K562 (cell line): ENCODE measurements around the gene CDCP2. TPM values are rescaled to one million over a fixed set of nuclear protein-coding genes. Genes with fewer than 3 reads are reported as not detected.
A peak's percentile ranks its signal among the peaks of the same experiment; 100 is the strongest.

Experiments
- ATAC-seq: fragments of 200-7000 bp; cut with Tn5 transposase; 3 replicates; pipeline ENCODE4 v1.9.1; 2020; ENCODE audit warnings: moderate library complexity
- BruUV-seq: library from RNA; stranded (reverse); fragments of 400-500 nt; replicated peaks from 2 replicates; lab custom pipeline; 2021; lab: Mats Ljungman, UMichigan
- CTCF ChIA-PET: fragments of 300-600 bp; formaldehyde crosslinking; extraction: SDS; loops from one replicate; lab custom pipeline; 2021; ENCODE audit warnings: low intra/inter-chr PET ratio; lab: Yijun Ruan, JAX
- POLR2A ChIA-PET: fragments of 300-600, 350-650 bp; sonication (Branson Sonifier 250); formaldehyde crosslinking; extraction: SDS; loops from one replicate; lab custom pipeline; 2021; ENCODE audit warnings: antibody characterized with exemption, inconsistent platforms; lab: Yijun Ruan, JAX
- DNase-seq, 4 experiments: peaks; one replicate each; pipeline versions ENCODE4 v3.0.0 to v3.0.0-alpha.2; 2011 to 2018; ENCODE audit warnings: low spot score in 3 of 4, mixed read lengths in 3 of 4; ENCODE audit errors: extremely low read depth in 1 of 4
- FAIRE-seq: peaks from 2 replicates; lab custom pipeline; 2011; peaks lifted over from hg19 to GRCh38; lab: Jason Lieb, UNC
- H2AFZ ChIP-seq: 2 replicates; pipeline ENCODE4 v1.6.0; 2011; ENCODE audit warnings: low read depth, low read length, control low read depth, inconsistent platforms
- H3K27ac ChIP-seq: fragments of 200-600 bp; 3 replicates; pipeline ENCODE4 v1.8.0; 2011; ENCODE audit warnings: low read depth, mild to moderate bottlenecking, control low read depth, inconsistent platforms, low read length, moderate library complexity, mixed read lengths; ENCODE audit errors: extremely low read depth
- H3K27me3 ChIP-seq, 2 experiments: fragments of 300-600 bp in 1 of 2; 2 replicates in 1 of 2; 3 replicates in 1 of 2; pipeline versions ENCODE4 v1.6.0 to v1.8.0; 2011; ENCODE audit warnings: inconsistent platforms in 2 of 2, low read length in 2 of 2, mild to moderate bottlenecking in 1 of 2, mixed read lengths in 1 of 2, moderate library complexity in 1 of 2; ENCODE audit not compliant: control insufficient read depth in 2 of 2, insufficient read depth in 2 of 2
- H3K36me3 ChIP-seq: fragments of 300-600 bp; 3 replicates; pipeline ENCODE4 v1.8.0; 2011; ENCODE audit warnings: mild to moderate bottlenecking, low read length, inconsistent platforms; ENCODE audit not compliant: control insufficient read depth, insufficient read depth
- H3K4me1 ChIP-seq, 2 experiments: fragments of 200-600 bp in 1 of 2; replicated peaks in 1 of 2; 2 replicates in 1 of 2; 3 replicates in 1 of 2; pipeline versions ENCODE4 v1.5.1 to v1.8.0; 2011; ENCODE audit warnings: inconsistent platforms in 2 of 2, low read length in 2 of 2, mild to moderate bottlenecking in 1 of 2, mixed read lengths in 1 of 2, moderate library complexity in 1 of 2; ENCODE audit not compliant: control insufficient read depth in 2 of 2, insufficient read depth in 2 of 2
- H3K4me2 ChIP-seq: 2 replicates; pipeline ENCODE4 v1.6.1; 2011; ENCODE audit warnings: low read length, control low read depth, inconsistent platforms, mixed read lengths; ENCODE audit not compliant: insufficient read depth
- H3K4me3 ChIP-seq: fragments of 200-600 bp; sonication (generic), shearing (Covaris generic); 2 replicates; pipeline ENCODE4 v1.5.1; 2016; ENCODE audit warnings: control low read depth, inconsistent platforms
- H3K79me2 ChIP-seq: fragments of 200-600 bp; 3 replicates; pipeline ENCODE4 v1.8.0; 2011; ENCODE audit warnings: low read length, inconsistent platforms; ENCODE audit not compliant: control insufficient read depth, insufficient read depth
- H3K9ac ChIP-seq, 2 experiments: 2 replicates each; pipeline versions ENCODE4 v1.6.0 to v1.6.1; 2011; ENCODE audit warnings: low read depth in 2 of 2, low read length in 2 of 2, control low read depth in 1 of 2, inconsistent platforms in 1 of 2, mild to moderate bottlenecking in 1 of 2, mixed read lengths in 1 of 2; ENCODE audit not compliant: insufficient read depth in 1 of 2
- H3K9me1 ChIP-seq: one replicate; pipeline ENCODE4 v1.6.0; 2011; ENCODE audit warnings: inconsistent platforms, mild to moderate bottlenecking, low read length, moderate library complexity; ENCODE audit not compliant: control insufficient read depth, insufficient read depth
- H3K9me3 ChIP-seq: replicated peaks from 2 replicates; pipeline ENCODE4 v1.5.1; 2011; ENCODE audit warnings: low read depth, low read length, inconsistent platforms; ENCODE audit not compliant: control insufficient read depth, insufficient read depth
- H4K20me1 ChIP-seq: replicated peaks from 2 replicates; pipeline ENCODE4 v1.6.1; 2011; ENCODE audit warnings: low read length, inconsistent platforms, mixed read lengths; ENCODE audit not compliant: control insufficient read depth, insufficient read depth
- EP400 ChIP-seq: fragments of 450-650 bp; IDR thresholded peaks from 2 replicates; pipeline ENCODE4 v1.6.1; 2017; ENCODE audit warnings: antibody characterized with exemption, mild to moderate bottlenecking, moderate library complexity
- MECOM ChIP-seq: fragments of 250-450 bp; sonication (Bioruptor Pico); IDR thresholded peaks from 2 replicates; pipeline ENCODE4 v1.8.0; 2022; ENCODE audit warnings: inconsistent platforms
- NR4A1 ChIP-seq, 2 experiments: fragments of 250-450 bp in 1 of 2; fragments of 450-650 bp in 1 of 2; sonication (Bioruptor Pico) in 1 of 2; IDR thresholded peaks; 2 replicates each; pipeline versions ENCODE4 v1.4.0 to v1.6.1; 2016 to 2020; ENCODE audit warnings: mild to moderate bottlenecking in 2 of 2, missing compliant biosample characterization in 1 of 2, missing genetic modification characterization in 1 of 2, moderate library complexity in 1 of 2
- PREB ChIP-seq: sonication (generic); formaldehyde crosslinking; IDR thresholded peaks from 2 replicates; pipeline ENCODE4 v1.8.1; 2023; ENCODE audit warnings: mild to moderate bottlenecking, missing genetic modification reagents
- PRPF4 ChIP-seq: fragments of 200-400 bp; formaldehyde crosslinking; IDR thresholded peaks from one replicate; pipeline ENCODE4 v1.6.1; 2017; ENCODE audit warnings: low read length, low read depth, mild to moderate bottlenecking; ENCODE audit not compliant: insufficient read depth, poor library complexity, severe bottlenecking
- SOX6 ChIP-seq: fragments of 450-650 bp; IDR thresholded peaks from 2 replicates; pipeline ENCODE4 v1.6.1; 2014; ENCODE audit warnings: mild to moderate bottlenecking
- STAT5B ChIP-seq: fragments of 250-450 bp; sonication (Bioruptor Pico); IDR thresholded peaks from 2 replicates; pipeline ENCODE4 v1.8.0; 2021; ENCODE audit warnings: mild to moderate bottlenecking, inconsistent platforms
- TEAD2 ChIP-seq: fragments of 450-650 bp; IDR thresholded peaks from 2 replicates; pipeline ENCODE4 v1.6.1; 2016; ENCODE audit warnings: missing genetic modification characterization, control low read depth, missing compliant biosample characterization
- ZBTB1 ChIP-seq: sonication (generic); formaldehyde crosslinking; IDR thresholded peaks from 2 replicates; pipeline ENCODE4 v1.8.1; 2023; ENCODE audit warnings: missing genetic modification reagents, low read depth, mild to moderate bottlenecking, borderline replicate concordance
- ZBTB17 ChIP-seq: fragments of 450-650 bp; formaldehyde crosslinking; IDR thresholded peaks from 2 replicates; pipeline ENCODE4 v1.4.0; 2020; ENCODE audit warnings: mild to moderate bottlenecking
- ZNF124 ChIP-seq: sonication (generic); formaldehyde crosslinking; IDR thresholded peaks from 2 replicates; pipeline ENCODE4 v1.8.1; 2022; ENCODE audit warnings: missing genetic modification reagents
- ZNF143 ChIP-seq: sonication (generic); formaldehyde crosslinking; IDR thresholded peaks from 2 replicates; pipeline ENCODE4 v1.9.0; 2022; ENCODE audit warnings: mild to moderate bottlenecking, missing genetic modification reagents
- ZNF239 ChIP-seq: fragments of 250-450 bp; sonication (Bioruptor Pico); IDR thresholded peaks from 2 replicates; pipeline ENCODE4 v1.4.0; 2020; ENCODE audit warnings: mild to moderate bottlenecking
- ZNF668 ChIP-seq: fragments of 250-450 bp; sonication (Bioruptor Pico); IDR thresholded peaks from 2 replicates; pipeline ENCODE4 v1.8.0; 2022; ENCODE audit warnings: mild to moderate bottlenecking, inconsistent platforms
- whole genome bisulfite sequencing: fragments of 100-300 bp; shearing (Covaris generic); methylation state at CpG from one replicate; pipeline ENCODE4 v1.1.6; 2016; ENCODE audit warnings: low coverage, mixed read lengths; ENCODE audit not compliant: insufficient coverage; ENCODE audit errors: missing lambda C conversion rate; 5-methylcytosine and 5-hydroxymethylcytosine counted together
- in situ Hi-C: fragments of 300-500 bp; cut with MboI; formaldehyde crosslinking; loops from 4 replicates; pipeline ENCODE4 v1.15.0; 2018; ENCODE audit warnings: inconsistent platforms, mixed read lengths
- intact Hi-C: fragments of 100-400 bp; cut with micrococcal nuclease; formaldehyde crosslinking; loops from 2 replicates; pipeline ENCODE4 v1.14.2; 2022
- polyA plus RNA-seq, 8 experiments: library from polyadenylated mRNA; depleted of rRNA in 4 of 8; stranded (reverse) in 5 of 8; unstranded in 3 of 8; fragments of >200 nt; fragmentation: Nextera tagmentation in 2 of 8; fragmentation: Illumina TruSeq in 1 of 8; extraction: Ambion mirVana in 2 of 8; extraction: Trizol in 1 of 8; gene quantifications; 2 replicates each; pipeline versions ENCODE4 v1.2.1 to v1.2.3, GENCODE V29; 2011 to 2014; ENCODE audit warnings: inconsistent platforms in 1 of 8, missing spikeins in 1 of 8
- total RNA-seq, 7 experiments: library from RNA; depleted of rRNA in 6 of 7; stranded (reverse); fragments of >200 nt in 6 of 7; fragmentation: Illumina TruSeq in 2 of 7; extraction: Trizol in 2 of 7; gene quantifications; 2 replicates each; pipeline versions ENCODE4 v1.2.1 to v1.2.3, GENCODE V29; 2011 to 2021; ENCODE audit warnings: low replicate concordance in 1 of 7
- TF ChIP-seq, protein P1 (sequence below): fragments of 250-450 bp; sonication (Bioruptor Pico); IDR thresholded peaks from 2 replicates; pipeline ENCODE4 v1.5.0; 2021; ENCODE audit warnings: mild to moderate bottlenecking, borderline replicate concordance
- TF ChIP-seq, protein P2 (sequence below): fragments of 250-450 bp; sonication (Bioruptor Pico); IDR thresholded peaks from 2 replicates; pipeline ENCODE4 v1.5.0; 2022; ENCODE audit warnings: mild to moderate bottlenecking

Gene CDCP2
- total and polyA plus RNA-seq, 9 of the 15 experiments (the other 6 are each of a cell fraction or from before 2014, with no cell fraction given), result not detected

- peak overlapping the region in 1 of 2 experiments; percentile 5; a peak in 1 of 4 replicates for H3K9ac ChIP-seq
- H3K9me1 ChIP-seq, result no peaks in the 10 kb centered on the region
- 32% methylated on average over 7 of the region's 7 CpGs for WGBS
- no peaks in the 10 kb centered on the region for H3K79me2 ChIP-seq
- DNase-seq (no peak), FAIRE-seq (no peak), ATAC-seq (no peak)
- no peak overlapping the region for H3K4me3 ChIP-seq
- peaks cover 7 to 21% of the 10 kb centered on the region in 2 experiments; a peak in 4 of 5 replicates for H3K4me1 ChIP-seq
- H3K27ac ChIP-seq, result no peak overlapping the region
- H3K4me2 ChIP-seq, result no peak overlapping the region
- intact Hi-C loops, result loop anchor here (5.0 to 10.0 kb wide), 4 partner anchors 42 to 540 kb away; partner anchors contain the start of genes CYB5RL and MRPL37
- H3K36me3 ChIP-seq, result no peaks in the 10 kb centered on the region; the same call in 2 of the 3 replicates
- peaks cover 3 to 30% of the 10 kb centered on the region in 2 experiments; a peak in 3 of 5 replicates for H3K27me3 ChIP-seq
- BruUV-seq, result no TSS peak
- peaks cover 5% of the 10 kb centered on the region; the same call in 1 of the 2 replicates for H4K20me1 ChIP-seq
- H3K9me3 ChIP-seq, result 0 out of 2 replicates have a peak, but pooled peaks cover 3% of the 10 kb centered on the region
- TF ChIP-seq ZNF143 (CRISPR knock-in tag) (no peak), PREB (CRISPR knock-in tag) (no peak), ZNF239 (no peak), EP400 (no peak), ZNF668 (CRISPR knock-in tag) (no peak), ZNF124 (CRISPR knock-in tag) (no peak), PRPF4 (no peak), NR4A1 (CRISPR knock-in tag; IDR thresholded peaks at IDR 0.05) (no peak), NR4A1 (tag; IDR thresholded peaks at IDR 0.05) (no peak), STAT5B (CRISPR knock-in tag) (no peak), MECOM (CRISPR knock-in tag) (no peak), SOX6 (no peak), TEAD2 (tag) (no peak), ZBTB17 (CRISPR knock-in tag) (no peak), ZBTB1 (CRISPR knock-in tag) (no peak)
- TF ChIP-seq, protein P1, sequence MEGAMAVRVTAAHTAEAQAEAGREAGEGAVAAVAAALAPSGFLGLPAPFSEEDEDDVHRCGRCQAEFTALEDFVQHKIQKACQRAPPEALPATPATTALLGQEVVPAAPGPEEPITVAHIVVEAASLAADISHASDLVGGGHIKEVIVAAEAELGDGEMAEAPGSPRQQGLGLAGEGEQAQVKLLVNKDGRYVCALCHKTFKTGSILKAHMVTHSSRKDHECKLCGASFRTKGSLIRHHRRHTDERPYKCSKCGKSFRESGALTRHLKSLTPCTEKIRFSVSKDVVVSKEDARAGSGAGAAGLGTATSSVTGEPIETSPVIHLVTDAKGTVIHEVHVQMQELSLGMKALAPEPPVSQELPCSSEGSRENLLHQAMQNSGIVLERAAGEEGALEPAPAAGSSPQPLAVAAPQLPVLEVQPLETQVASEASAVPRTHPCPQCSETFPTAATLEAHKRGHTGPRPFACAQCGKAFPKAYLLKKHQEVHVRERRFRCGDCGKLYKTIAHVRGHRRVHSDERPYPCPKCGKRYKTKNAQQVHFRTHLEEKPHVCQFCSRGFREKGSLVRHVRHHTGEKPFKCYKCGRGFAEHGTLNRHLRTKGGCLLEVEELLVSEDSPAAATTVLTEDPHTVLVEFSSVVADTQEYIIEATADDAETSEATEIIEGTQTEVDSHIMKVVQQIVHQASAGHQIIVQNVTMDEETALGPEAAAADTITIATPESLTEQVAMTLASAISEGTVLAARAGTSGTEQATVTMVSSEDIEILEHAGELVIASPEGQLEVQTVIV (CRISPR knock-in tag), result no peak
- TF ChIP-seq, protein P2, sequence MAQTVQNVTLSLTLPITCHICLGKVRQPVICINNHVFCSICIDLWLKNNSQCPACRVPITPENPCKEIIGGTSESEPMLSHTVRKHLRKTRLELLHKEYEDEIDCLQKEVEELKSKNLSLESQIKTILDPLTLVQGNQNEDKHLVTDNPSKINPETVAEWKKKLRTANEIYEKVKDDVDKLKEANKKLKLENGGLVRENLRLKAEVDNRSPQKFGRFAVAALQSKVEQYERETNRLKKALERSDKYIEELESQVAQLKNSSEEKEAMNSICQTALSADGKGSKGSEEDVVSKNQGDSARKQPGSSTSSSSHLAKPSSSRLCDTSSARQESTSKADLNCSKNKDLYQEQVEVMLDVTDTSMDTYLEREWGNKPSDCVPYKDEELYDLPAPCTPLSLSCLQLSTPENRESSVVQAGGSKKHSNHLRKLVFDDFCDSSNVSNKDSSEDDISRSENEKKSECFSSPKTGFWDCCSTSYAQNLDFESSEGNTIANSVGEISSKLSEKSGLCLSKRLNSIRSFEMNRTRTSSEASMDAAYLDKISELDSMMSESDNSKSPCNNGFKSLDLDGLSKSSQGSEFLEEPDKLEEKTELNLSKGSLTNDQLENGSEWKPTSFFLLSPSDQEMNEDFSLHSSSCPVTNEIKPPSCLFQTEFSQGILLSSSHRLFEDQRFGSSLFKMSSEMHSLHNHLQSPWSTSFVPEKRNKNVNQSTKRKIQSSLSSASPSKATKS (CRISPR knock-in tag), result no peak
- ChIA-PET POLR2A (interaction anchor here (0.9 to 1.3 kb wide), 3 partner anchors 9 to 91 kb away, joined by 3 to 9 read pairs (median 5); no protein-coding TSS in a partner anchor), CTCF (no interaction called here)
- no peak overlapping the region for H2AFZ ChIP-seq
- in situ Hi-C loops, result loop anchor here (5.0 kb wide), 1 partner anchor 372 kb away; no protein-coding TSS in a partner anchor
Measured at GRCh38 chr1:54124906-54125305, 27.9 kb downstream of the CDCP2 start.
